ENCODE measurements around the gene LRIT3. TPM values are rescaled to one million over a fixed set of nuclear protein-coding genes. Genes with fewer than 3 reads are reported as not detected.
"Not testable (repeated sequence)": the region's sequence is repeated elsewhere in the genome, so short reads cannot be mapped to it uniquely, and the experiment has no call there.

LRIT3 gene
- total RNA-seq, 2 experiments from 2014 or later = 0.15 to 0.20 TPM

GRCh38 chr4:109864134-109864533, 16.2 kb downstream of the LRIT3 start:
- Mint-ChIP-seq H3K4me3 (no peak overlapping the region), H3K36me3 (ENCODE audit: low read depth) (peaks cover 3% of the 10 kb centered on the region), H3K9me3 (peaks cover 10% of the 10 kb centered on the region), H3K4me1 (no peaks in the 10 kb centered on the region), H3K27ac (no peak overlapping the region), H3K27me3 (no peaks in the 10 kb centered on the region)
- ChIA-PET CTCF (no interaction called here), POLR2A (no interaction called here)
- no peak for DNase-seq

GRCh38 chr4:109870061-109870460, 22.2 kb downstream of the LRIT3 start:
- no peak for DNase-seq
- Mint-ChIP-seq H3K4me1 (no peaks in the 10 kb centered on the region), H3K36me3 (ENCODE audit: low read depth) (no peaks in the 10 kb centered on the region), H3K27ac (no peak overlapping the region), H3K9me3 (no peaks in the 10 kb centered on the region), H3K4me3 (no peak overlapping the region), H3K27me3 (no peaks in the 10 kb centered on the region)
- CTCF ChIA-PET = no interaction called here
- POLR2A ChIA-PET = no interaction called here

GRCh38 chr4:109872065-109872464, 24.2 kb downstream of the LRIT3 start:
- no peak for DNase-seq
- Mint-ChIP-seq H3K9me3 (no peaks in the 10 kb centered on the region), H3K36me3 (ENCODE audit: low read depth) (no peaks in the 10 kb centered on the region), H3K27ac (no peak overlapping the region), H3K4me3 (no peak overlapping the region), H3K27me3 (no peaks in the 10 kb centered on the region), H3K4me1 (no peaks in the 10 kb centered on the region)
- ChIA-PET POLR2A (no interaction called here), CTCF (interaction anchor here (1.4 kb wide), 1 partner anchor 9 kb away, joined by 5 read pairs; no protein-coding TSS in a partner anchor)

GRCh38 chr4:109872950-109873656, 25.2 kb downstream of the LRIT3 start:
- no peaks in the 10 kb centered on the region for H3K27me3 Mint-ChIP-seq
- no peaks in the 10 kb centered on the region for H3K4me1 Mint-ChIP-seq
- no peaks in the 10 kb centered on the region for H3K36me3 Mint-ChIP-seq (ENCODE audit: low read depth)
- no peak overlapping the region for H3K27ac Mint-ChIP-seq
- H3K9me3 Mint-ChIP-seq = no peaks in the 10 kb centered on the region
- CTCF ChIA-PET = interaction anchor here (1.4 kb wide), 1 partner anchor 8 kb away, joined by 5 read pairs; no protein-coding TSS in a partner anchor
- no peak overlapping the region for H3K4me3 Mint-ChIP-seq
- POLR2A ChIA-PET = no interaction called here
- DNase-seq = no peak

- no peak for DNase-seq
- H3K4me3 Mint-ChIP-seq = no peak overlapping the region
- H3K27ac Mint-ChIP-seq = no peak overlapping the region
- no peaks in the 10 kb centered on the region for H3K36me3 Mint-ChIP-seq (ENCODE audit: low read depth)
- H3K4me1 Mint-ChIP-seq = no peaks in the 10 kb centered on the region
- ChIA-PET POLR2A (no interaction called here), CTCF (interaction anchor here (0.5 to 0.6 kb wide), 2 partner anchors 178 to 637 kb away, joined by 3 to 5 read pairs; no protein-coding TSS in a partner anchor)
- no peaks in the 10 kb centered on the region for H3K27me3 Mint-ChIP-seq
- no peaks in the 10 kb centered on the region for H3K9me3 Mint-ChIP-seq
Observed at GRCh38 chr4:109873791-109874514, 26.0 kb downstream of the LRIT3 start.

GRCh38 chr4:109875106-109875505, 27.2 kb downstream of the LRIT3 start:
- Mint-ChIP-seq H3K27me3 (no peaks in the 10 kb centered on the region), H3K36me3 (ENCODE audit: low read depth) (no peaks in the 10 kb centered on the region), H3K4me1 (no peaks in the 10 kb centered on the region), H3K27ac (no peak overlapping the region), H3K4me3 (no peak overlapping the region), H3K9me3 (no peaks in the 10 kb centered on the region)
- DNase-seq = no peak
- ChIA-PET POLR2A (no interaction called here), CTCF (no interaction called here)

- H3K27me3 Mint-ChIP-seq; H3K4me3 Mint-ChIP-seq; H3K4me1 Mint-ChIP-seq; H3K27ac Mint-ChIP-seq; H3K36me3 Mint-ChIP-seq (ENCODE audit: low read depth); POLR2A ChIA-PET; CTCF ChIA-PET; DNase-seq; H3K9me3 Mint-ChIP-seq: not testable (repeated sequence)
Observed at GRCh38 chr4:109875553-109875952, 27.6 kb downstream of the LRIT3 start.

- POLR2A ChIA-PET = no interaction called here
- H3K27ac Mint-ChIP-seq = no peak overlapping the region
- H3K4me3 Mint-ChIP-seq = no peak overlapping the region
- no peaks in the 10 kb centered on the region for H3K4me1 Mint-ChIP-seq
- no peak for DNase-seq
- no peaks in the 10 kb centered on the region for H3K36me3 Mint-ChIP-seq (ENCODE audit: low read depth)
- CTCF ChIA-PET = no interaction called here
- no peaks in the 10 kb centered on the region for H3K9me3 Mint-ChIP-seq
- peaks cover 5% of the 10 kb centered on the region for H3K27me3 Mint-ChIP-seq
Observed at GRCh38 chr4:109876634-109877265, 28.8 kb downstream of the LRIT3 start.

GRCh38 chr4:109877400-109877799, 29.5 kb downstream of the LRIT3 start:
- Mint-ChIP-seq H3K27me3 (peaks cover 5% of the 10 kb centered on the region), H3K4me1 (no peaks in the 10 kb centered on the region), H3K9me3 (no peaks in the 10 kb centered on the region), H3K36me3 (ENCODE audit: low read depth) (no peaks in the 10 kb centered on the region), H3K27ac (no peak overlapping the region), H3K4me3 (no peak overlapping the region)
- ChIA-PET POLR2A (no interaction called here), CTCF (interaction anchor here (0.6 kb wide), 1 partner anchor 304 kb away, joined by 3 read pairs; no protein-coding TSS in a partner anchor)
- no peak for DNase-seq

- H3K4me3 Mint-ChIP-seq = no peak overlapping the region
- no peak for DNase-seq
- peaks cover 5% of the 10 kb centered on the region for H3K27me3 Mint-ChIP-seq
- H3K4me1 Mint-ChIP-seq = no peaks in the 10 kb centered on the region
- no peaks in the 10 kb centered on the region for H3K36me3 Mint-ChIP-seq (ENCODE audit: low read depth)
- ChIA-PET CTCF (no interaction called here), POLR2A (no interaction called here)
- no peaks in the 10 kb centered on the region for H3K9me3 Mint-ChIP-seq
- no peak overlapping the region for H3K27ac Mint-ChIP-seq
Observed at GRCh38 chr4:109878355-109878754, 30.4 kb downstream of the LRIT3 start.

GRCh38 chr4:109879081-109879480, 31.2 kb downstream of the LRIT3 start:
- DNase-seq = no peak
- no peaks in the 10 kb centered on the region for H3K36me3 Mint-ChIP-seq (ENCODE audit: low read depth)
- H3K4me1 Mint-ChIP-seq = no peaks in the 10 kb centered on the region
- H3K4me3 Mint-ChIP-seq = no peak overlapping the region
- POLR2A ChIA-PET = no interaction called here
- no peak overlapping the region for H3K27ac Mint-ChIP-seq
- H3K9me3 Mint-ChIP-seq = no peaks in the 10 kb centered on the region
- CTCF ChIA-PET = interaction anchor here (0.6 kb wide), 1 partner anchor 391 kb away, joined by 3 read pairs; no protein-coding TSS in a partner anchor
- peaks cover 5% of the 10 kb centered on the region for H3K27me3 Mint-ChIP-seq

- POLR2A ChIA-PET = no interaction called here
- Mint-ChIP-seq H3K27ac (no peak overlapping the region), H3K4me1 (no peaks in the 10 kb centered on the region)
Observed at GRCh38 chr4:109879636-109880314, 31.9 kb downstream of the LRIT3 start.

GRCh38 chr4:109886303-109886702, 38.4 kb downstream of the LRIT3 start:
- ChIA-PET CTCF (no interaction called here), POLR2A (no interaction called here)
- H3K27ac Mint-ChIP-seq = no peak overlapping the region
- no peaks in the 10 kb centered on the region for H3K9me3 Mint-ChIP-seq
- DNase-seq = no peak
- H3K4me1 Mint-ChIP-seq = no peaks in the 10 kb centered on the region
- no peaks in the 10 kb centered on the region for H3K36me3 Mint-ChIP-seq (ENCODE audit: low read depth)
- no peak overlapping the region for H3K4me3 Mint-ChIP-seq
- H3K27me3 Mint-ChIP-seq = peaks cover 2% of the 10 kb centered on the region

More at GRCh38 chr4:109879636-109880314, 31.9 kb downstream of the LRIT3 start:
- no peaks in the 10 kb centered on the region for H3K36me3 Mint-ChIP-seq (ENCODE audit: low read depth)
- H3K27me3 Mint-ChIP-seq = peaks cover 5% of the 10 kb centered on the region
- H3K4me3 Mint-ChIP-seq = no peak overlapping the region
- CTCF ChIA-PET = no interaction called here
- H3K9me3 Mint-ChIP-seq = no peaks in the 10 kb centered on the region
- no peak for DNase-seq
